ENCODE measurements around the gene SHROOM1. TPM values are rescaled to one million over a fixed set of nuclear protein-coding genes. Genes with fewer than 3 reads are reported as not detected.

The SHROOM1 gene
- 10 to 100 TPM in 3 of 4 donors, 1 to 10 TPM in 1; 4.5 to 21.2 (median 13.1) TPM for total RNA-seq

- Histone ChIP-seq H3K27me3 (peaks cover 0 to 9% (median 0%) of the 10 kb centered on the region in 4 donors), H3K27ac (replicated peaks in 1 of 4) (peak within 1 kb of the TSS; percentile 79 to 90 (median 86)), H3K4me3 (peak within 1 kb of the TSS; percentile 76 to 87 (median 82)), H3K9me3 (no peaks in the 10 kb centered on the region), H3K36me3 (peaks cover 0 to 3% (median 1%) of the 10 kb centered on the region in 4 donors), H3K4me1 (peaks cover 9 to 44% (median 32%) of the 10 kb centered on the region in 4 donors)
- WGBS, result 47% methylated on average over 3 of the region's 78 CpGs
- intact Hi-C loops (cut with DNase I), result loop anchor here (5.0 kb wide), 2 partner anchors 37 to 52 kb away; partner anchors contain the start of genes GDF9 and UQCRQ
- no peak for DNase-seq (ENCODE audit: extremely low spot score)
- TF ChIP-seq POLR2AphosphoS5 (IDR thresholded peaks at IDR 0.05), result peak; percentile 54 to 60
- TF ChIP-seq EP300 (IDR thresholded peaks at IDR 0.05), result no peak
- TF ChIP-seq CTCF (IDR thresholded peaks at IDR 0.05), result no peak
Measured at GRCh38 chr5:132830436-132831094, at the start of gene SHROOM1. Gene SHROOM1 (minus strand): TSS chr5:132830647. CDS start chr5:132826140, 4,507 bp downstream.

DNA sequence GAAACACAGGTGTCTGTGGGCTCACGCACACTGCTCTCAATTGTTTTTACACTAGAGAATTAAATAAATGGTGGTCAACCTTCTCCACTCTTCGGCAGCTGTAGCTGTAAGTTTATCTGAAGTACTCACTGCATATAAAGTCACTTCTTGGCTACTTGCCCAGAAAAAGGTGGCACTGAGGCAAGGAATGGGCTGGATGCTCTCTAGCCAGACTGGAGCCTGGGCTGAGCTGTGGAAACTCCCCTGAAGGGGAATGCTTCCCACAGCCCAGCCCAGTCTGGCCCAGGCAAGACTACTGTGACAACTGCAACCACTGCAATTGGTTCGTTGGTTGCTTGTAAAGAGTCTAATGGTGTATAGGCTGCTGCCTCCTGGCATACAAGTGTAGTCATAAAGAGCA, 47.5 kb upstream of the SHROOM1 start:
- H3K36me3 ChIP-seq, result peaks cover 27 to 70% (median 56%) of the 10 kb centered on the region in 4 donors
- WGBS, result 61% methylated on average over 3 of the region's 3 CpGs
- DNase-seq (ENCODE audit: extremely low spot score), result no peak
- H3K27ac ChIP-seq (replicated peaks in 1 of 4), result no peak overlapping the region
- intact Hi-C loops (cut with DNase I), result no loop called here
- no peaks in the 10 kb centered on the region for H3K9me3 ChIP-seq
- no peaks in the 10 kb centered on the region for H3K27me3 ChIP-seq
- TF ChIP-seq EP300 (IDR thresholded peaks at IDR 0.05), result no peak
- TF ChIP-seq POLR2AphosphoS5 (IDR thresholded peaks at IDR 0.05), result peak in 1 of 2 donors; percentile 22
- no peak for TF ChIP-seq POLR2A (IDR thresholded peaks at IDR 0.05; ENCODE audit: low read depth)
- no peak overlapping the region for H3K4me3 ChIP-seq
- H3K4me1 ChIP-seq, result peaks cover 6 to 17% (median 10%) of the 10 kb centered on the region in 4 donors

- Histone ChIP-seq H3K36me3 (peaks cover 27 to 65% (median 52%) of the 10 kb centered on the region in 4 donors), H3K4me1 (peaks cover 6 to 17% (median 12%) of the 10 kb centered on the region in 4 donors), H3K27ac (replicated peaks in 1 of 4) (no peak overlapping the region), H3K9me3 (no peaks in the 10 kb centered on the region), H3K4me3 (no peak overlapping the region), H3K27me3 (no peaks in the 10 kb centered on the region)
- WGBS, result 62% methylated on average over 2 of the region's 2 CpGs
- intact Hi-C loops (cut with DNase I), result no loop called here
- no peak for DNase-seq (ENCODE audit: extremely low spot score)
- TF ChIP-seq POLR2AphosphoS5 (IDR thresholded peaks at IDR 0.05) (no peak), POLR2A (IDR thresholded peaks at IDR 0.05; ENCODE audit: low read depth) (no peak), EP300 (IDR thresholded peaks at IDR 0.05) (no peak), CTCF (IDR thresholded peaks at IDR 0.05) (no peak)
Measured at GRCh38 chr5:132877466-132877865, 47.0 kb upstream of the SHROOM1 start.

DNA sequence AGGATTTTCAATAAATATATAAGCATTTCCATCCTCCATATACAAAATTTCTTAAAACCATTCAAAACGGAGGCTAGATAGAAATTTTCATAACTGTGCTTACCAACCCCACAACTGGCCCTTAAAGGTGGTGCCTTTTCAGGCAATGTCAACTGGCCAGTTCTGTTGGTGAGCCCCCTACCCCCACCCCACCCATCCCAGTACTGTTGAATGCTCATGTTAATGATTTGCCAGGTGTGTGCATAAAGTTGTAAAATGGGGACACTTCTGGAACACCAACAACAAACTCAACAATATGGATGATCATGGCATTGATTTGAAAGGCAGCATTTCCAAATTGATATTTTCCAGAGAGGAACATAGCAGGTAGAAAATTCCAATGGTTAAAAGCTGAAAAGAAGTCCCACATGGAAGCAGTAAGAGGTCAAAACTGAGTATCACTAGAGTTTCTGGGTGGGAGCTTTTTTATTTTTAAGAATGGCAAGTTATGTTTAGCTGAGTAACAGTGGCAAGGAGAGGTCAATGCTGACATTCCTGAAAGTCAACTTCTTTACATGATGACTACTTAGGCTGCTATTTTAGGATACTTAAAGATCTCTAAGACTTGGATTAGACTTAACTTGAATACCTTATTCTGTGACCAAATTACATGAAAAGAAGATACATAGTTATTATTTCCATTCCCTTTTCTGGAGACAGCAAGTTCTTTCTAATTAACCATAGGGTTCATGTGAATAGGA, 45.7 kb upstream of the SHROOM1 start:
- no peak overlapping the region for H3K27ac ChIP-seq (replicated peaks in 1 of 4)
- no peak overlapping the region for H3K4me3 ChIP-seq
- H3K36me3 ChIP-seq, result peaks cover 20 to 61% (median 46%) of the 10 kb centered on the region in 4 donors
- no peak for DNase-seq (ENCODE audit: extremely low spot score)
- intact Hi-C loops (cut with DNase I), result no loop called here
- TF ChIP-seq POLR2A (IDR thresholded peaks at IDR 0.05; ENCODE audit: low read depth), result no peak
- TF ChIP-seq EP300 (IDR thresholded peaks at IDR 0.05), result no peak
- no peak for TF ChIP-seq CTCF (IDR thresholded peaks at IDR 0.05)
- TF ChIP-seq POLR2AphosphoS5 (IDR thresholded peaks at IDR 0.05), result no peak
- no peaks in the 10 kb centered on the region for H3K27me3 ChIP-seq
- H3K4me1 ChIP-seq, result peaks cover 6 to 25% (median 12%) of the 10 kb centered on the region in 4 donors
- no peaks in the 10 kb centered on the region for H3K9me3 ChIP-seq
- WGBS, result 75% methylated on average over 1 of the region's 1 CpG

DNA sequence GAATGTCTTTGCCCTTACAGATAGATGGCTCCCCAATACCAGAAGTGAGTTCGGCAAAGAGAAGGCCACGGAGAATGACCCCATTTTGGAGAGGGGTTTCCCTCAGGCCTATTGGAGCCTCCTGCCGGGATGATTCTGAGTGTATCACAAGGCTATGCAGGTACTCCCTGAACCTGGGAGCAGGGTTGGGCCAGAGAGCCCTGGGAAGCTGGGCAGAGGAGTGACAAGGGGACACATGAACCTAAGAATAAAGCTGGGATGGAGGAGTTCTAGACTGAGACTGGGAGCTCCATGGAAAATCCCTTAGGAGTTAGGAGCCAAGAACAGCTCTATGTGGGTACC, 43.5 kb upstream of the SHROOM1 start:
- TF ChIP-seq POLR2AphosphoS5 (IDR thresholded peaks at IDR 0.05), result no peak
- TF ChIP-seq EP300 (IDR thresholded peaks at IDR 0.05), result no peak
- TF ChIP-seq POLR2A (IDR thresholded peaks at IDR 0.05; ENCODE audit: low read depth), result no peak
- no peak for TF ChIP-seq CTCF (IDR thresholded peaks at IDR 0.05)
- Histone ChIP-seq H3K9me3 (no peaks in the 10 kb centered on the region), H3K4me1 (peaks cover 6 to 25% (median 12%) of the 10 kb centered on the region in 4 donors), H3K36me3 (peaks cover 12 to 61% (median 49%) of the 10 kb centered on the region in 4 donors), H3K4me3 (no peak overlapping the region), H3K27me3 (no peaks in the 10 kb centered on the region), H3K27ac (replicated peaks in 1 of 4) (no peak overlapping the region)
- DNase-seq (ENCODE audit: extremely low spot score), result no peak
- WGBS, result 91% methylated on average over 3 of the region's 3 CpGs
- intact Hi-C loops (cut with DNase I), result no loop called here

All from esophagus muscularis mucosa (tissue), 4 donors.